ENCODE data around the gene VPS18.

Gene VPS18

GRCh38 chr15:40938536-40938870 lies 44.3 kb downstream of the VPS18 start:
- DNase-seq, result no peak

- no peak for DNase-seq
Measured at GRCh38 chr15:40940296-40940801, 46.1 kb downstream of the VPS18 start.

GRCh38 chr15:40941068-40941527 lies 46.8 kb downstream of the VPS18 start:
- no peak for DNase-seq

GRCh38 chr15:40941528-40942336 lies 47.5 kb downstream of the VPS18 start:
- peak; percentile 73 for DNase-seq

GRCh38 chr15:40942337-40942854 lies 48.1 kb downstream of the VPS18 start:
- peak; percentile 46 for DNase-seq

GRCh38 chr15:40942878-40943277 lies 48.6 kb downstream of the VPS18 start:
- no peak for DNase-seq

- no peak for DNase-seq
Measured at GRCh38 chr15:40943764-40944365, 49.6 kb downstream of the VPS18 start.

- no peak for DNase-seq
Measured at GRCh38 chr15:40944510-40945296, 50.5 kb downstream of the VPS18 start.

GRCh38 chr15:40948706-40949473 lies 54.6 kb downstream of the VPS18 start:
- no peak for DNase-seq

GRCh38 chr15:40949756-40950207 lies 55.5 kb downstream of the VPS18 start:
- DNase-seq, result no peak

- no peak for DNase-seq
Measured at GRCh38 chr15:40951764-40952163, 57.5 kb downstream of the VPS18 start.

- no peak for DNase-seq
Measured at GRCh38 chr15:40952301-40952900, 58.2 kb downstream of the VPS18 start.

GRCh38 chr15:40952901-40953712 lies 58.9 kb downstream of the VPS18 start, which contains the start of gene CHAC1:
Gene CHAC1 (plus strand): TSS chr15:40953471. CDS start chr15:40953584, 113 bp downstream.
- peak; percentile 98 for DNase-seq

Measured in hematopoietic multipotent progenitor cell treated with erythropoietin and hydrocortisone succinate and interleukin-3 and kit ligand, for 6 days (in vitro differentiated cells).